ENCODE measurements around the gene POU2AF2.
"Not testable (repeated sequence)": the region's sequence is repeated elsewhere in the genome, so short reads cannot be mapped to it uniquely, and the experiment has no call there.

The POU2AF2 gene

DNA sequence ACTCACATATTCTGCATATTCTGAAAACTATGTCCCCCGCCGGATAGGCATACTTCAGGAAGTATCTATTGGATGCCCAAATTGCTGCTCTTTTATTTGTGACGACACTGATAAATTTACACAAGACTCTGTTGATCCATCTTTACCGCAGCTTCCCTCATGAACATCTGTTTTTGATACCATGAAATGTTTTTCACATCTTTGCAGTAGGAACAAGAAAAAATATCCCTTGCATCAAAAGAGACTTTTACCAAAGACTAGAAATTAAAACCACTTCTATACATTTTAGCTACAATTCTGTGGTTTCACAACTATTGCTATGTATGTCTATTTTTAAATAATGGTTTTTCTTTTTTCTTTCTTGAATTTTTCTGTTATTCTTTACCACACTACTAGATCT, 15.3 kb downstream of the POU2AF2 start:
- DNase-seq: no peak

DNA sequence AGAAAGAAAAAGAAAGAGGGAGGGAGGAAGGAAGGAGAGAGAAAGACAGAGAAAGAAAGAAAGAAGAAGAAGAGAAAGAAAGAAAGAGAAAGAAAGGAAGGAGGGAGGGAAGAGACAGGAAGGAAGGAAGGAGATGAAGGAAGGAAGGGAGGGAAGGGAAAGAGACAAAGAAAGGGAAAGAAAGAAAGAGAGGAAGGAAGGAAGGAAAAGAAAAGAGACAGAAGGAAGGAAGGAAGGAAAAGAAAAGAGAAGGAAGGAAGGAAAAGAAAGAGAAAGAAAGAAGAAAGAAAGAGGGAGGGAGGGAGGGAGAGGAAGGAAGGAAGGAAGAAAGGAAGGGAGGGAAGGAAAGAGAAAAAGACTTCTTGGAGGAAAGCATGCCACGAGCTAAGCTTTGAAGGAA, 19.1 kb downstream of the POU2AF2 start:
- DNase-seq: no peak

DNA sequence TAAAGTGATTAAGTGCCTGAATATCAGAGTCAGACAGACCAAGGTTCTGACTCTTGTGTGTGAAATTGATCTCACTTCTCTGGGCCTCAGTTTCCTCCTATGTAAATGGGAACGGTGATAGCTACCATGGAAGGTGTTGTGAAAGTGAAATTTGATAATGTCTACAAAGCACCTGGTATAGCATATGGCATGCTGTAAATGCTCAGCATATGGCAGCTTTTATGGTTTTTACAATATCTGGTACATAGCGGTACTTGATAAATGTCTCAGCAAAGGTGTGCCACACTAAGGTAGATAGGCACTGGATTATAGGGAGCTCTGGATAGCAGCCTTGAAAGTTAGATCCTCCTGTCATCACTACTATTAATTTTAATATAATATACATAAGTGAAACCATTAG, 19.9 kb downstream of the POU2AF2 start:
- no peak for DNase-seq

DNA sequence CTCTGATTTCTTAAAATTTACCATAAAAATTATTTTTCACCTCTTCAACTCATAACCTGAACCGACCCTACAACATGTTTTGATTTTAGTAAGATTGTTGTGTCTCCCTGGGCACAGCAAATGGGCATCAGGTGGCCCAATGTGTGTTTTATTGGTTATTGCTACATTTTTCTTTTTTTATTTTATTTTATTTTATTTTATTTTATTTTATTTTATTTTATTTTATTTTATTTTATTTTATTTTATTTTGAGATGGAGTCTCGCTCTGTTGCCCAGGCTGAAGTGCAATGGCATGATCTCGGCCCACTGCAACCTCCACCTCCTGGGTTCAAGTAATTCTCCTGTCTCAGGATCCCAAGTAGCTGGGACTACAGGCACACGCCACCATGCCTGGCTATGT, 22.8 kb downstream of the POU2AF2 start:
- not testable (repeated sequence) for DNase-seq

DNA sequence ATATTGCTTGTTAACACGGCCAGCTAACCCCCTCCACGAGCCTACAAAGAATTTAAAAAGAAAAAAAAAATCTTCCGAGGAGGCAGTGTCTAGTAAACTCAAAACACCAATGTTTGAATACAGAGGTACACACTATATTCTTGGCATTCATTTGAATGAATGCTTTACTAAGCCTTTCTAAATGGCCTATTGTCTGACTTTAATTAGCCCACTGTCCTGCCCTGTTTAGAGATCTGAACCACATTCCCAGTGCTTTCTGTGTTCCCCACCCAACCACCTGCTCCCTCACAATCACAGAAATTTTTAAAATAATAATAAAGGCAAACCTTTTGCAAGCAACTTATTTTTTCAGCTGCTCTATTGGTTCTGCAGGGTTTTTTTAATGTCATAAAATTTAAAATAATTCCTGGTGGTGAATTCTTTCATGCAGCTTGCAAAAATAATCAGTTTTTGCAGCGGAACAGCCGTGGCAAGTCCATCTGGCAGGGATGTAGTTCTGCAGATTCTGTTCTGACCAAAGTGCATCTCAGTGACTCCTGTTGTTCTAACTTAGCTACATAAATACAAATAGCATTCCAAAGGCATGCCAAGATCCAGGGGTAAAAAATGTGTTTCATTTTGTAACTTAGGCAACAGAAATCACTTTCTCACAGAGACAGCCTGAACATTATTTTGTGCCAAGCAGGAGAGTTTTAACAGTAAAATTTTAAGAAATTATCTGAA, 23.8 kb downstream of the POU2AF2 start:
- peak; percentile 14 for DNase-seq

DNA sequence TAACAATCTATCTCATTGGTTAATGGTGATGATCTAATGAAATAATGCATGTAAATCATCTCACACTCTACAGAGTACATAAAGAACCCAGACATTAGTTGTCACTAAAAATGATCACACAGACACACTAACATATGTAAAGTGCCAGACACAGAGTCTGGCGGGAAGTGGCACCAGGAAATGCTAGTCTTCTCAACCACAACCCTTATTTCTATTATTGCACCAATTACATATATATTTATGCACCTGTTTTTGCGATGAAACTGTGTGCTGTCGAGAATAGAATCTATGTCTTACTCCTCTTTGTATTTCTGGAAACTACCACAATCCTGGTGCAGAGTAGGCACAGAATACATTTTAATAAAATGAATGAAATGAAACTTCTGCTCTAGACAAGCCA, 26.9 kb downstream of the POU2AF2 start:
- DNase-seq: no peak

DNA sequence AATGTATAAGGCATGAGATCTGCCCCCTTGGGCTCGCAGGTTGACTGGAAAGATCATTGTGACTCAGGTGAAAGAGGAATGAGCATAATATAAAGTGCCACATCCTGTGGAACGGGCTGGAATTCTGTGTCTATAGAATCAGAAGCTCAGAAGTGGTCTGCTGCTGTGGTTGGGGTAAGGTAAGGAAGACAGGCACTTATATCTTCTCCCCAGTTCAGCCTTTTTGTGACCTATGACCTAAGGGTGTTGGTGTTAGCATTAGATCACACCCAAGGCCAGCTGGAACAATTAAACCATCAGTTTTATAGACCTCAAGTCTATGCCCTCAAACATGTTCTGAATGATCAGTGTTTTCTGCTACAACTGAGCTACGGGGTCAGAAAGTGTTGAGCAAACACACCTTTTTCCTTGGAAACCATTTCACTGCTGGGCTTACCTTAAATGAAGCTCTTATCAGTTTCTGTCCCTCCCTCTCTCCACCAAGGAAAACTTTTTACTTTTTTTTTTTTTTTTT, 37.1 kb downstream of the POU2AF2 start:
- DNase-seq: no peak

DNA sequence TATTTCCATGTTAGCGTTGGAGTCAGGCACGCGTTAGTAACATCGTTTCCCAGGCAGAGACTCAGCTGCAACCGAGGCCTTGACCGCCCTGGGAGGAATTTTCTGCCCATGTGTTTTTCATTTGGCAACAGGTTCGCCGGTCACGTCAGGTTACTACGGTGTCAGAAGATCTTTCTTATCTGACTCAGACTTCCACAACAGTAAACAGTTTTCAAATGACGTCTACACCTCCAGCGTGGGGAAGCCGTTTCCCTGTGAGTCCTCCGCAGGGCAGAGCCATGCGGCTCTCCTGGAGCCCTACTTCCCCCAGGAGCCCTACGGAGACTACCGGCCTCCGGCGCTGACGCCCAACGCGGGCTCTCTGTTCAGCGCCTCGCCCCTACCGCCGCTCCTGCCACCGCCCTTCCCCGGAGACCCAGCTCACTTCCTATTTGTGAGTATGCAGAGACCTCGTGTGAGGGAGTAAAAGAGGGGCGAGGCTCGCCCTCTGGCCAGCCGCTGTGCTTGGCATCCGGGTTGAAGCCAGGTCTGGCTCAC, 38.5 kb downstream of the POU2AF2 start:
- no peak for DNase-seq

DNA sequence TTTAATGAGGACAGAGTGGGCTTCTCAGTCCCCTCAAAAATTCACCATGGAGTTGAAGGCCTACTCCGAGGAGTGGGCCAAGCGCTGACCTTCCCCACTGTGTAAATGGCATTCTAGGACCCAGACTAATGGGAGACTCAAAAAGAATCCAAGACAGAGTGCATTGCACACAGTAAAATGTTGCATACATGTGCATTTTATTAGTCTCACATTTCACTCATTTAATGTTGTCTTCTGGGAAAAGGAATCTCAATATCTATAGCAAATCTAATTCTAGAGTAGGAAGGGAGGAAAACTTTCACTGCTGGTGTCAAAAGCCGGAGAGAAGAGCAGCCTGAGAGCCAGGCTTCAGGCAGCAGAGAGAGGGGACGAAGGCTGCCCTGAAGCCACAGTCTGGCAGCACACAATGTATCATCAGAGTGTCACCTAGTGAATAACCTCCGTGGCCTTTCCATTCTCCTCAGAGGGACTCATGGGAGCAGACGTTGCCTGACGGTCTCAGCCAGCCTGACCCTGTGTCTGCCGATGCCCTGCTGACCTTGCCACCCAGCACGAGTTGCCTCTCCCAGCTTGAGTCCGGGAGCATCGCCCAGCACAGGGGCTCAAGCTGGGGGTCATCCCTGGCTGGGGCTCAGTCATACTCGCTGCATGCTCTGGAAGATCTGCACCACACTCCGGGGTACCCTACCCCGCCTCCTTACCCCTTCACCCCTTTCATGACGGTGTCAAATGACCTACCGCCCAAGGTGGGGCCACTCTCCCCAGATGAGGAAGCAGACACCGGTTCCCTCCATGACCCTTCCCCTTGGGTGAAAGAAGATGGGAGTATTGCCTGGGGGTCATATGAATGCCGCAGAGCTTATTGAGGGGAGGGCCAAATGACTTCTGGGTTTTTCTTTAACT, 39.9 kb downstream of the POU2AF2 start:
- DNase-seq: no peak

DNA sequence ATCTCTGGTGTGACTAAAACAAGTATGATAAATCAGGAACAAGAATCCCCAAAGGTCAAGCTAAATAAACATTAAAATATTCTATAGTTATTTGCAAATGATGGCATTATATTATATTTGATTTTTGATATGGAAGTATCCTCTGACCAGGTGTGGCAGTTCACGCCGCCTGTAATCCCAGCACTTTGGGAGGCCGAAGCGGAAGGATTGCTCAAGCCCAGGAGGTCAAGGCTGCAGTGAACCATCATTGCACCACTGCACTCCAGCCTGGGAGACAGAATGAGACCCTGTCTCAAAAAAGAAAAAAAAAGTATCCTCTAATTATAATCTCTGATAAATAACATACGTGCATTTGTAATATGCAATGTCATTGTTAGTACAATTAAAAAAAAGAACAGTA, 46.2 kb downstream of the POU2AF2 start:
- DNase-seq: no peak

DNA sequence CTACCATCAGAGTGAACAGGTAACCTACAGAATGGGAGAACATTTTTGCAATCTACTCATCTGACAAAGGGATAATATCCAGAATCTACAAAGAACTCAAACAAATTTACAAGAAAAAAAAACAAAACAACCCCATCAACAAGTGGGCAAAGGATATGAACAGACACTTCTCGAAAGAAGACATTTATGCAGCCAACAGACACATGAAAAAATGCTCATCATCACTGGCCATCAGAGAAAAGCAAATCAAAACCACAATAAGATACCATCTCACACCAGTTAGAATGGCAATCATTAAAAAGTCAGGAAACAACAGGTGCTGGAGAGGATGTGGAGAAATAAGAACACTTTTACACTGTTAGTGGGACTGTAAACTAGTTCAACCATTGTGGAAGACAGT, 46.9 kb downstream of the POU2AF2 start:
- not testable (repeated sequence) for DNase-seq

DNA sequence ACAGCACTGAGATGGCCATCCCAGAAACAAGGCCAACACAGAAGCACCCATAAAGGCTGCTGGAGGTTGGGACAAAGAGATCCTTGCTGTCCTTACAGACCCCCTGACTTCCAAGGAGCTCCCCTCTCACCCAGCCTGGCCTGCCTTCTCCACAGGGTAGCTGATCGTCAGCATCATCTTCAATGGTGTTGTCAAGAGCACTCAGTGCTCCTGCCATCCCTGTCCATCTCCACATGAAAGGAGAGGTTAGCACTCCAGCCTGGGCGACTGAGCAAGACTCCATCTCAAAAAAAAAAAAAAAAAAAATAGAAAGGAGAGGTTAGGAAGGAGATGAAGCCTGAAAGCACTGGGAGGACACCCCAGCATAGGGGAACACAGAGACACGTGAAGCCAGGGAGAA, 50.7 kb downstream of the POU2AF2 start:
- DNase-seq: no peak

DNA sequence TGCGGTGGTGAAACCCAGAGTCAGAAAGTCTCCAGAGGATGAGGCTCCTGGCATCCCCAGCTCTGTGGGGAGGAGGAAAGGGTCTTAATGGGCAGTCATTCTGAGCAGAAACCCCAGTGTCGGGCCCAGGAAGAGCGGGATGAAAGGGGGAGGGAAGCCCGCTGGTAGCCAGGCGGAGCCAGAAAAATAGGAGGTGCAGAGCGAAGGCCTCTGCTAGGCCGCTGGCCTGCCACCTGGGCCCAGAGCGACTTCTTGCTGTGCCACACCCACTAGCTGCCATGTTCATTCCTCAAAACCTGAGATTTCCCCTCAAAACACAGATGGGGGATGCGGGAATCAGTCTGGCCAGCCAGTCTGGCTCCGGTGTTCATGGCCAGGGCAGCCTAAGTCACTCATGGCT, 52.2 kb downstream of the POU2AF2 start:
- no peak for DNase-seq

DNA sequence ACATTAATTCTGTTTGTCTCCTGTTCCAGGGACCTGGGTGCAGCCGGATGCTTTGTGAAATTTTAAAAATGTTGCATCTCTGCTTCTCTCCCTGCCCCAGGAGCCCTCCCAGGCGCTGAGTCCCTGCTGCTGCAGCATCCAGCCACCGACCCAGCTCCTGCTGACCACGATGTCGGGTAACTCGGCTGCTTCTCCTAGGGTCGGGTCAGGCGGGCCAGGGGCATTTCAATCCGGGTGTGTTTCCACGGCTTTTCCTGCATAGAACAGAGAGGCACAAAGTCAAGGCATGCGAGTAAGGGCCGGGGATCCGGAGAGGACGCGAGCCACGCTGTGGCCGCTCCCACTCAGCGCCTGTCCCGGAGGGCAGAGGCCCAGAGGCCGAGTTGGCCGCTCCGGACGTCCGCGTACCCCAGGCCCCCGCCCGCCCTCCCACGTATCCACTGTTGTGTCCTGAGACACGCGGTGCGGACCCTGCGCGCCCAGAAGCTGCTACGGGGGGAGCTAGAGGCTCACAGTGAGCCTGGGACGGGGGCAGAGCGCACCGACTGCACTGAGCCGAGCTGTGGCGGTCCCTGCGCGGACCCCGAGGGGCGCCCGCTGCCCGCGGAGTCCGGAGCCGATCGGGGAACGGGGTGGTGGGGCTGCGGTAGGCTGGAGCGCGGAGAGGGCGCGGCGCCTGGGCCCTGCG, 53.0 kb downstream of the POU2AF2 start, which contains the start of gene POU2AF3:
Gene POU2AF3 (plus strand): TSS at position 134 of the 688 bp plus-strand sequence. CDS start 36 bp downstream, at position 170.
- no peak for DNase-seq

DNA sequence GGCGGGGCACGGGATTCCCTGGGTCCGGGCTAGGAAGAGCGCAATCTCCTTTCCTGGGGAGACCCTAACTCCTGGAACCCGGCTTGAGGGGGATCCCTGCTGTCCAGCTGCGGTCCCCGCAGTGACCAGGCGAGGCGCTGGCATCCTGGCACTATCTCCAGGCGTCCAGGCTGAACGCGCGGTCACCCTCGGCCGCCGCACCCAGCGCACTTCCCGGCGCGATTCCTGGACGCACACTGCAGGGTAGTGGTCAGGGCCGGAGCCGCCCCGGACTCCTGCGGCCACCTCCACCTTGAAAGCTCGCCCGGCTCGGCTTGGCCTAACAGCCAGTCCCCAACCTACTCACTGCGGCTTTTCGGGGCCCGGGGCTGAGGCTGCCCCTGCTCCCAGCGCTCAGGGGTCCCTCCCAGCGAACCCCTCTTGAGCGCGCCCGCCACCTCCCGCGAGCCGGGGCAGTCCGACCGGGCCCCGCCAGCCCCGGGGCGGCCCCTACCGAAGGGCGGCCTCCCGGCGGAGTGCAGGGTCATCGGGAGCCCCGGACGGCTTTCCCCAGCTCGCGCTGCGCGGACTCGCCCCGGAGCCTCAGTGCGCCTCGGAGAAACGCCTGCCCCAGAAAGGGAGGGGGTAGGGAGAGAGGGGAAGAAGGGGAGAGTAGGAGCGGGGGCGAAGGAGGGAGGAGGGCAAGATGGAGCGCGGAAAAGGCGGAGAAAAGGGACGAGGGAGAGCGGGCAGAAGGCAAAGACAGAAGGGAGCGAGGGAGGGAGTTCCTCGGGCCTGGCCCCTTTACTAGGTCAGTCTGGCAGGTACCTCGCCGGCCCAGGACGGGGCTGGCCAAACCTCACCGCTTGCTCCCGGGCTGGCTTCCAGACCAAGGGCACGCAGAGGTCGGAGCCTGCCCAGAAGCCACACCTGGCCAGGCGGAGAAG, 53.8 kb downstream of the POU2AF2 start:
- no peak for DNase-seq

DNA sequence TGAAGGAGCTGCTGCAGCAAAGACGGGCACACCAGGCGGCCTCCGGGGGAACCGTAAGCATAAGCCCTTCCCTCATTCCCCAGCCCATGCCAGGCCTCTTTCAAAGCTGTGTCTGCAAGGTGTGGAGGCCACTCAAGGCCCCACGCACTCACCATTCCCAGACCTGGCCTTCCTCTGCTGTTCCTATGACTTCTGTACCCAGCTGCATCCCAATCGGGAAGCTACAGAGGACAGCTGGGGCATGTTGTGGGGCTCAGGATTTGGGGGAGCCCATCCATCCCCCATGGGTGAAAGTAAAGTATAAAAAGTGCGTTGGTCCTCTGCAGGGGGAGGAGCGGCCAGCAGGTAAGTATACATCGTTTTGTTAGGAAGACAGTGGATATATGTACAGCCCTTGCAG, 55.0 kb downstream of the POU2AF2 start:
- no peak for DNase-seq

DNA sequence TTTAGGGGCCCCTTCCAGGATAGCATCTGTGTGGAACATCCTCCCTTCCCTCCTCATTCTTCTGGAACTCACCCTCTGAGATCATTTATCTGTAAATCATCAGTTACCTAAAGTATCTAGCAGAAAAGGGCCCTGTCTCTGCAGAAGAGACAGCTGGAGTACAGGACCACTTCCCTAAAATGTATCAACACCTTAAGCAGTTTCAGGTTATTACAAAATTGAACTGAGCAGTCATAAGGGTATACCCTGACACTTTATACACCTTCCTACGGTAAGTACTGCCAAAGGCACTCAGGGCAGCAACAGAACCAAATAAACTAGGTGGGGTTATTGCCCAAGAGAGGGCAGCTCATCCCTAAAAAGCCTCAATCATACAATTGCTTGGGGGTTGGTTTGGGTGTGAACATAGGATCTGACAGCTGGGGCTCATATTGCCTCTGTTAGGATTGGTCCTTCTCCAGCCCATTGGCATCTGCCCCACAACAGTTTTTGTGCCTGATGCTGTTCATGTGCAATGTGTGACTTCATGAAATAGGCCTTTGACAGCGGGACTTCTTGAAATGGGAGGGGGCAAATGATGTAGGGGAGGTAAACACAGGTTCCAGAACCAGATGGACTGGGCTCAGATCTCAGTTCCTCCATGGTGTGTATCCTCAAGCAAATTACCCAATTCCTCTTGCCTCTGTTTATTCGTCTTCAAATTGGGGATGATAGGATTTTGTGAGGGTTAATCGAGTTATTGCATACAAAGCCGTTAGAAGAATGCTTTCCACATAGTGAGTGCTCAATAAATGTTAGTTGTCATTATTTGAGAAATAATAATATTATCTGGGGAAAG, 55.7 kb downstream of the POU2AF2 start:
- peak; percentile 66 for DNase-seq

DNA sequence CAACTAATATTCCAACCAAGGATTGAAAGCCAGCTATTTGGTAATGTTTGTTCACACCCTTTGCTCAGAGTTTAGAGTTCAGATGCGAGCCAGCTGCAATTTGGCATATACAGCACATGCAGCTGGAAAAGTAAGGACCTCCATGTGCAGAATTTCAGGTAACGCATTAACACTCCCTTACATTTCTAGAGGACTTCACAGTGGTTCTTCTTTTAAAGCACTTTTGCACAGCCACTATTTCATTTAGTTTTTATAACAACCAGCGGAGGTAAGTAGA, 56.3 kb downstream of the POU2AF2 start:
- no peak for DNase-seq

DNA sequence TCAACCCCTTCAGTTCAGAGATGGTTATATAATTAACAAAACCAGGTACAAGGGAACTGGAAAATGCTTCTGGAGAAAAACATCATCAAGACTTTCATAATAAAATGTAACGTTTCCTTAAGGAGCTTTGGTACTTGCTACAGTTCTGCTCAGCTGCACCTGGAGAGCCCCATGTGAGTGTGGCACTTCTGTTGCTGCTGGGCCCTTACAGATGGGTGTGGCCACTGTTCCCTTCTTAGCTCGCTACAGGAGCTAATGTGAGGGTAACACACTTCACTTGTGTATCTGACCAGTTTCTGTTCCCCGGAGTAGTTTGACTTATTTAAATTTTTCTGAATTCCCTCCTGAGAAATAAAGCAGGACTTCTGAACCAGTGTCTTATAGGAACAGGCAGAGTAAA, 56.8 kb downstream of the POU2AF2 start:
- DNase-seq: no peak

DNA sequence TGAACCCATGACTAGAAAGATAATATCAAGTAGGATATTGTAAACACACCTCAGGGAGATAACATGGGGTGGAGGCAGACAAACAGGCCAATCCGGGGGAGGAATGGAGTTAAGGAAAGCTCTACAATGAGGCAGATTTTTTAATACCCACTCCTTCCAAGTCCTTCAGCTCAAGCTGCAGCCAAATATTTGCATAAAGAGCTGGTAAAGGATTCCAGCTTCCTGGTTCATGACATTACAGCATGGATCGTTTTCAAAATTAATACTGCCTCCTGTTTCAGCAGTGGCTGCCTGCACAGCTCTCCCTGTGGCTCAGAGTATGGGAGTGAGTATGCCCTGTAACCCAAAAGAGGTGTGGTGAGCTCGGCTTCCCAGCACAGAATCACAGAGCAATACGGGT, 57.9 kb downstream of the POU2AF2 start:
- DNase-seq: peak; percentile 23

DNA sequence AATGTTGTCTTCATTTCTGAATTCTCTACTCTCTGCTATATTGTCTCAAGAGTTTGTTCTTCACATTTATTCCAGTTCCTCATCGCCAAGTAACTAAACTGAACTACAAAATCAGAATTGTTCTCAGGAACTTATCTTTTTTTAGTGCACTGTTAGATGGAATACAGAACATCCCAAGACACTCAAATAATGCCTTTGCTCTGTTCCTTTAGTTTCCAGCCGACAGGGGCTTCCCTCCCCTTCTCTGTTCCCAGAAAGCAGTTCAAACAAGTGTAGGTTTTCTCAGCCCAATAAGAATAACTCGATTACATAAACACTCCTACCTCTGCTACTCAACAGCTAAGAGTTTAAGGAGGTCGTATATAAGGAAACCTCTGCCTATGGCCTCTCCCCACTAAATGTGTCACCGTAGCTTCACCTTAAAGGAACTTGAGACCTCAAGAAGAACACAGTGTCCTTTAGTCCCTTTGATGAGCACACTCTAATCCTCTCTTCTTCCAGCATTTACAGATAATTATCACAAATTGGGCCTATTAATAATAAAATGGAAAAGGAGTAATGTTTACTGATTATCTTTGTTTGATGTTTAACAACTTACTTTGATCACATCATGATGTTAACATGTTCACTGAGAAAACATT, 59.8 kb downstream of the POU2AF2 start:
- DNase-seq: no peak

Data from NCI-H1694 treated with DMSO at 0.1 percent for 48 hours (cell line).